Peyer's patch (tissue), 4 donors: ENCODE data around the gene CACNA1B. TPM values are rescaled to one million over a fixed set of nuclear protein-coding genes. Genes with fewer than 3 reads are reported as not detected.

Experiments used
- DNase-seq, 3 donors: peaks; one replicate each; pipeline ENCODE4 v3.0.0-alpha.2; 2017 to 2019
- H3K27ac ChIP-seq, 4 donors: fragments of 200-600 bp; sonication (generic); one replicate each; pipeline ENCODE4 v1.5.1; 2016 to 2019
- H3K27me3 ChIP-seq, 2 donors: fragments of 200-600 bp; sonication (generic); one replicate each; pipeline ENCODE4 v1.5.1; 2019
- H3K36me3 ChIP-seq, 3 donors: fragments of 200-600 bp; sonication (generic); one replicate each; pipeline ENCODE4 v1.5.1; 2016 to 2019
- H3K4me1 ChIP-seq, 4 donors: fragments of 200-600 bp; sonication (generic); one replicate each; pipeline ENCODE4 v1.5.1; 2016 to 2019
- H3K4me3 ChIP-seq, 4 donors: fragments of 200-600 bp; sonication (generic); 1 replicate in 3 of 4; 2 replicates in 1 of 4; pipeline ENCODE4 v1.5.1; 2016 to 2019; ENCODE audit warnings: mild to moderate bottlenecking in 1 of 4
- H3K9me3 ChIP-seq, 4 donors: fragments of 200-600 bp; sonication (generic); one replicate each; pipeline ENCODE4 v1.5.1; 2016 to 2019; ENCODE audit warnings: mild to moderate bottlenecking in 1 of 4
- CTCF ChIP-seq, 6 experiments: fragments of 450-650 bp in 4 of 6; fragments of 200-600 bp in 2 of 6; sonication (generic) in 1 of 6; IDR thresholded peaks; one replicate each; pipeline ENCODE4 v1.5.1; 2017 to 2019; ENCODE audit warnings: antibody characterized with exemption in 6 of 6, mild to moderate bottlenecking in 3 of 6, moderate library complexity in 1 of 6
- POLR2A ChIP-seq, 2 donors: fragments of 450-650 bp; IDR thresholded peaks; one replicate each; pipeline ENCODE4 v1.5.1; 2017; ENCODE audit warnings: antibody characterized with exemption in 2 of 2, mild to moderate bottlenecking in 2 of 2, moderate library complexity in 2 of 2
- total RNA-seq, 4 donors: library from RNA; depleted of rRNA; stranded (reverse); fragments of >200 nt; gene quantifications; one replicate each; pipeline ENCODE4 v1.1.0, GENCODE V29; 2016

Gene CACNA1B
- total RNA-seq, 4 donors from 2014 or later, result 0.13 to 0.83 (median 0.38) TPM; not detected in 1

GRCh38 chr9:137833721-137834613 is 43.6 kb upstream of the CACNA1B start:
- Histone ChIP-seq H3K4me3 (no peak overlapping the region), H3K9me3 (no peaks in the 10 kb centered on the region), H3K36me3 (peaks cover 0 to 68% (median 0%) of the 10 kb centered on the region in 3 donors), H3K27me3 (no peaks in the 10 kb centered on the region), H3K27ac (no peak overlapping the region), H3K4me1 (no peaks in the 10 kb centered on the region)
- DNase-seq, result no peak
- TF ChIP-seq POLR2A (IDR thresholded peaks at IDR 0.05) (no peak), CTCF (IDR thresholded peaks at IDR 0.05) (no peak)

- Histone ChIP-seq H3K36me3 (peaks cover 0 to 61% (median 0%) of the 10 kb centered on the region in 3 donors), H3K27me3 (no peaks in the 10 kb centered on the region), H3K9me3 (no peaks in the 10 kb centered on the region), H3K4me1 (no peaks in the 10 kb centered on the region), H3K27ac (no peak overlapping the region), H3K4me3 (no peak overlapping the region)
- peak in 1 of 3 donors; percentile 39 for DNase-seq
- TF ChIP-seq CTCF (IDR thresholded peaks at IDR 0.05) (no peak), POLR2A (IDR thresholded peaks at IDR 0.05) (no peak)
These were observed 42.6 kb upstream of the CACNA1B start for GRCh38 chr9:137834846-137835546.

- no peak for DNase-seq
- Histone ChIP-seq H3K27me3 (no peaks in the 10 kb centered on the region), H3K27ac (no peak overlapping the region), H3K36me3 (peaks cover 0 to 59% (median 0%) of the 10 kb centered on the region in 3 donors), H3K4me1 (no peaks in the 10 kb centered on the region), H3K4me3 (no peak overlapping the region), H3K9me3 (no peaks in the 10 kb centered on the region)
- TF ChIP-seq POLR2A (IDR thresholded peaks at IDR 0.05), result no peak
- TF ChIP-seq CTCF (IDR thresholded peaks at IDR 0.05), result no peak
These were observed 41.3 kb upstream of the CACNA1B start for GRCh38 chr9:137836151-137836830.

- DNase-seq, result peak in 1 of 3 donors; percentile 44
- TF ChIP-seq POLR2A (IDR thresholded peaks at IDR 0.05), result no peak
- no peak for TF ChIP-seq CTCF (IDR thresholded peaks at IDR 0.05)
- Histone ChIP-seq H3K27me3 (no peaks in the 10 kb centered on the region), H3K27ac (no peak overlapping the region), H3K4me1 (no peaks in the 10 kb centered on the region), H3K4me3 (no peak overlapping the region), H3K36me3 (peaks cover 0 to 55% (median 0%) of the 10 kb centered on the region in 3 donors), H3K9me3 (no peaks in the 10 kb centered on the region)
These were observed 40.7 kb upstream of the CACNA1B start for GRCh38 chr9:137836831-137837241.
